Femur (tissue), 1 donor: ENCODE data around the gene CHAMP1.
"Not testable (repeated sequence)": the region's sequence is repeated elsewhere in the genome, so short reads cannot be mapped to it uniquely, and the experiment has no call there.

Source experiments
- DNase-seq: peaks from one replicate; pipeline ENCODE4 v3.0.0-alpha.2; 2017

Gene CHAMP1

DNA sequence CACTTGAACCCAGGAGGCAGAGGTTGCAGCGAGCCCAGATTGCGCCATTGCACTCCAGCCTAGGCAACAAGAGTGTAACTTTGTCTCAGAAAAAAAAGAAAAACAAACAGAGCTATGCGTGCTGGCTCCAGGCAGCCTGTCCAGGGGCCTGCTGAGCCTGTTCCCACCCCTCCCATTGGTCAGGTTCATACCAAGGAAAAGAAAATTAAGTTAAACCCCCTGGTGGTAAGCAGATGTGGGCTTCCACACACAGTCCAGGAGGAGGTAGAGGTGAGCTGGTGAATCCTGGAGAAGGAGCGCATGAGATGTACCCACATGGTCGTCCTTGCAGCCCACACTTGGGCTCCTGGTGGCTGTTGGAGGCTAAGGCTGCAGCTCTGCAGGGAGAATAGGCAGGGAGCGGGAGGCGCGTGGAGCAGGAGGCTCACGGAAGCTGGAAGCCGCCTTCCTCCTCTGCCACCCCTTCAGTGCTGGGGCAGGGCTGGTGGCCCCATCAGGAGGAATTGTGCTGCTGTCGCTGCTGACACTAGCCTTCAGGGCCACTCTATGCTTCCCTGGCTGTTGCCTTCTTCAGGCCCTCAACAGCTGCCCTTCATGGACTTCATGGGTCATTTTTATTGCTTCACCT is 10.5 kb upstream of the CHAMP1 start:
- DNase-seq = no peak

DNA sequence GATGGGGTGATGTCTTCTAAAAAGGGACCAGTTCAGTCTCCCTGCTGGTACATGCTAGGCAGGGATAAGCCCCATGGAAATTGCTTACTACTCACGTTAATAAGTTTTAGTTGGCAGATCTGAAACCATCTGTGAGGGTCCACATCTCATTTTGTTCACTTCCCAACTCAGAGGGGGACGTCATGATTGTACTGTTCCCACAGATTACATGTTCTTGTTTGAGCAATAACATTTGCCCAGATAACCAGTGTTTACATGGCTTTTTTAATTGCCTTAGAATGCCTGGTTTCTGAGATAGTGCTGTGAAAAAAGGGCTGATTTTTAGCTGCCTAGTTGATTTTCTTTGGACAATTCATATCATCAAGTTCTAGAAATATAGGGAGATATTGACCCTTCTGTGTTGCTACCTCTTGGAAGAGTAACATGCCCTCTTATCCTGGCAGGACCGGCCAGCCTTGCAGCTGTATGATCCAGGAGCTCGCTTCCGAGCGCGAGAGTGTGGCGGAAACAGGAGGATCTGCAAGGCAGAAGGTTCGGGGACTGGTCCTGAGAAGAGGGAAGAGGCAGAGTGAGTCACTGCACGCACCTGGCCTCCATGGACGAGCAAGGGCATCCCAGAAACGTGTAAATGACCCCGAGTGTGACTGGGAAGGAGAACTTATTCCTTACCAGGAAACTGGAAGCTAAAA is 9.8 kb upstream of the CHAMP1 start:
- DNase-seq = no peak

DNA sequence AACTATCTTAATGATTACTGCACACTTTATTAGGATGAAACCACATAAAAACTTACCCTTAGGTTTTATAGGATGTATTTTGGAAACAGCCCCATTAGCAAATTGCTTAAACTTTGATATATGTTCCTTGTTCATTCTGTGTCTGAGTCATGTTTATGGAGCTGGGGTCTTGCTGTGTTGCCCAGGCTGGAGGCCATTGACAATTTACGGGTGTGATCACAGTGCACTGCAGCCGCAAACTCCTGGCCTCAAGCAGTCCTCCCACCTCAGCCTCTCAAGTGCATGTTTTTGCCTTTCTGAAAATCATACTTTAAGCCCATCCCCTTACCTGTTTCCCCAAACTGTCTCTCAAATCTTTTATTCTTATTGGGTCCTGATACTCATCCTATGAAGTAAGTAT is 5.2 kb upstream of the CHAMP1 start:
- DNase-seq = no peak

DNA sequence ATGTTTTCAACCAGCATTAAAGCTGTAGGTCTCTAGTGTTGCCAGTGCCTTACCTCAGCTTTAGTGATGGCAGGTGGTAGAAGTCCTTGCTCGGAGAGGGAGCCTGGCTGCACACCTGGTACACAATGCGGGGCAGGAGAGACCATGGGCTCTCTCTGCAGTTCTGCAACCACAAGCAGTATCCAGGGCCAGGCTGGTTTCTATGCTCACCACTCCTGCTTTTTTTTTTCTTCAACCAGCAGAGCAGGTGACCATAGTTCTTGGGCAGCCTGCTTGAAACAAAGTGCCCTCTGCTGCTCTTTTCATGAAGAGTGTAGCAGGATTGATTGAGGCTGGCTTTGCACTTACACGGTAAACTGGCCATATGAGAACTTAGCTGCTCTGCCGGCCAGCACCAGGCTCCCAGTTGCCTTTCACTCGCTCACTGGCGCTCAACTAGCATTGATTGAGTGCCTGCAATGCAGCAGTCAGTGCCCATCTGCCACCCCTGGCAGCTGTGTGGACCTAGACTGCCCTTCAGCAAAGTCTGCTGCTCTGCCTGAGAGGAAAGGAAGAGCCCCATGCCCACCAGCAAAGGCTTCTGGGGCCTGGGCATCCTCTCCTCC is 4.4 kb upstream of the CHAMP1 start:
- DNase-seq = no peak

DNA sequence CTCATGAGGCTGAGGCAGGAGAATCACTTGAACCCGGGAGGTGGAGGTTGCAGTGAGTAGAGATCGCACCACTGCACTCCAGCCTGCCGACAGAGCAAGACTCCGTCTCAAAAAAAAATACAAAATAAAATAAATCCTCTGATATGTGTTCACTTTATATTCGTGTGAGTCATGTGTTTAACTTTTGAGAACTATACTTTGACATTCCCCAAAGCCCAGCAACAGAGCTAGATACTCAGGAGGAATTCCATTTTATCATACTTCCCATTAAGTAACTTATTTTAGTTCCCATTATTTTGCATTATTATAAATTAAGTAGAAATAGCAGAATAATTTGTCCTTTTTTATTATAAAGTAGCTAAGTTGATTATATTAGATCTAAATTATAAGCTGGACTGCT is 3.3 kb upstream of the CHAMP1 start:
- no peak for DNase-seq

DNA sequence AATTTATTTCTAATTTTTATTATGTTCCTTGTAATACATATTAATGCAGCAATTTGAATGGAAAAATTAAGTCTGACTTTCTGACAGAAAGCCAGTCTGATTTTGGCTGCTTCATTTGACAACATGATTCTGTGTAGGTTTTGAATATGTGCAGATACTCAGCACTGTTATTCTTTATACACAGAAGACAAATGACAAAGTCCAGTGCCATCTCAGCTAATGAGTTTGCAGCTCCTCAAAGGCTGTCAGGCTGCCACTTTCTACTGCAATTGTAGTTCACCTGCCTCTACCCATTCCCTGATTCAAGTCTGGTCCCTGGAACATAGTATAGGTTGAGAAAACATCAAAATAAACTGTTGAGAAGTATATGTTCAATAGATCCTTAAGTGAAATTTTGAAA is 2.9 kb upstream of the CHAMP1 start:
- DNase-seq = no peak

DNA sequence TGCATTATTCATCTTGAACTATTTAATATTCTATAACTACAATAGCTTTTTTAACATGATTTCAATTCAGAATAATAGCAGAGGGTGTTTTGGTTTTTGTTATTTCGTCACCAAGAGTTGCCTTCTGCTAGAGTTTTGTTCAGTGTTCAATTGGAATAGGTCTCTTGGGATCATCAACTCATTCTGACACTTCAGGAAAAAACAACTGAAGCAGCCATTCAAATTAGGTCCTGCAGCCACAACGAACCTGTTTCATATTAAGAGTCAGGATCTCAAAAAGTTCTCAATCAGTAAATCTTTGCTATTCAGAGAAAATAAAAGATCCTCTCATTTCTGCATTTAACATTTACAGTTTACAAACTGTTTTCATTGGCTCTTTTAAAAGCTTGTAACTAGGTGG is 2.4 kb upstream of the CHAMP1 start:
- no peak for DNase-seq

DNA sequence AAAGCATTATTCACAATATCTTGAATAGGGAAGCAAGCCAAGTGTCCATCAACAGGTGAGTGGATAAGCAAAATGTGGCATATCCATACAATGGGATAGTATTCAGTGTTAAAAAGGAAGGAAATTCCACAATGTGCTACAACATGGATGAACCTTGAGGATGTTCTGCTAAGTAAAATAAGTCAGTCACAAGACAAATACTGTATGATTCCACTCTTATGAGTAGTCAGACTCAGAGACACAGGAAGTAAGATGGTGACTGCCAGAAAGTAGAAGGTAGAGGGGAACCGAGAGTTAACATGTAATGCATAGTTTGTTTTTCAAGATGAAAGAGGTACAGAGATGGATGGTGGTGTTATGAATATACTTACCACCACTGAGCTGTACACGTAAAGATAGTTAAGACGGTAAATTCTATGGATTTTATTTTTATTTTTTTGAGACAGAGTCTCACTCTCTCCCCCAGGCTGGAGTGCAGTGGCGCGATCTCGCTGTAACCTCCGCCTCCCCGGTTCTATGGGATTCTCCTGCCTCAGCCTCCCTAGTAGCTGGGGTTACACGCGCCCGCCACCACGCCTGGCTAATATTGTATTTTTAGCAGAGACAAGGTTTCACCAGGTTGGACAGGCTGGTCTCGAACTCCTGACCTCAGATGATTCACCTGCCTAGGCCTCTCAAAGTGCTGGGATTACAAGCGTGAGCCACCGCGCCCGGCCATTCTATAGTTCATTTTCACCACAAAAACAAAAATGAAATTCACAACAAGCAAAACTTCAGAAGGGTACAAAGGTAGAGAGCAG is 1.0 kb upstream of the CHAMP1 start:
- DNase-seq = no peak

DNA sequence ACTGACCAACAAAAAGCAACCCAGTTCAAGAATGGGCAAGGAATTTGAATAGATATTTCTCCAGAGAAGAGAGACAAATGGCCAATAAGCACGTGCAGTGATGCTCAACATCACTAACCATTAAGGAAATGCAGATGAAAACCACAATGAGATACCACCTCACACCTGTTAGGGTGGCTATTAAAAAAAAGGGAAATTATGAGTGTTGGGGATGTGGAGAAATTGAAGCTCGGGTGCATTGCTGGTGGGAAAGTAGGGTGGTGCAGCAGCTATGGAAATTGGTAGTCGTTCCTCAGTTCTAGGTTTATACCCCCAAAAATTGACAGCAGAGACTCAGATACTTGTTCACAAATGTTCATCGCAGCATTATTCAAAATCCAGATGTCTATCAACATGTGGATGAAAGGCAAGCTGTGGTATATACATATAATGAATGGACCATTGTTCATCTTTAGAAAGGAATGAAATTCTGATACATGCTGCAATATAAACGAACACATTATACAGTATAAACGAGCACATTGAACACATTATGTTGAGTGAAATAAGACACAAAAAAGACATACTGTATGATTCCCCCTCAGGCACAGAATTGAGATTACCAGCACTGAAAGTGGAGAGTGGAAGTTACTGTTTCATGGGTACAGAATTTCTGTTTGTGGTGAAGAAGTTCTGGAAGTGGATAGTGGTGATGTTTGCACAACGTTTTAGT is 927 bp downstream of the CHAMP1 start:
- DNase-seq = no peak

DNA sequence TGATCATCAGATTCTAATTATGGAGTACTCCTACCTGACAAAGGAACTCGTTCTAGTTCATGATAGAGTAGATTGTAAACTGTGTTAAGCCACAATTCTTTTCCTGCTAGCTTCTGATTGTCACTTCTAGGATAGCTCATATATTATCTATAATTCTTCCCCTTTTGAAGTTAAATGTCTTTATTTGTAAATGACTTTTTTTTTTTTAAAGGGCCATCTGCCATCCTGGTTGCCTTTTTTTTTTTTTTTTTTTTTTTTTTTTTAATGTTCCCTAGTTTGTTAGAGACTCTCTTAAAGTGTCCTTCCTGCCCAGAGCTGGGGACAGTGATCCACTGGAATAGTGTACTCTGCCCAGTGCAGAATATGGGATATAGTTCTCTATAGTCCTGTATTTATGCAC is 4.3 kb downstream of the CHAMP1 start:
- no peak for DNase-seq

DNA sequence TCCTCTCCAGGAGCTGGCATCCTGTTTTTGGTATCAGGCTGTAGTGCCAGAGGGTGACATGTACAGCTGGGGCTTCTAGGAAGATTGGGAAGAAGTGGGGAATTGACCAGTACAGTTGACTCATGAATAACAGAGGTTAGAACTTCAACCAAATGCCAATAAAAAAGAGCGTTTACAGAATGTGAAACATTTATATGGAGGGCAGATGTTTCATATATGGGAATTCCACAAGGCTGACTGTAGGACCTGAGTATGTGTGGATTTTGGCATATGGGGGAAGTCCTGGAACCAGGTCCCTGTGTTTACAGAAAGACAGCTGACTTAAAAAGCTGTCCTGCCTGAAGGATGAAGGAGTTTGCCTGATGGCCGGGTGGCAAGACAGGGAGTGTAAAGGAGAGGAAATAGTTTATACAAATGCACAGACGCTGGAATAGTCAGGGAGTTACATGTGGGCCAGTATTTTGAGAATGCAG is 5.2 kb downstream of the CHAMP1 start:
- DNase-seq = no peak

DNA sequence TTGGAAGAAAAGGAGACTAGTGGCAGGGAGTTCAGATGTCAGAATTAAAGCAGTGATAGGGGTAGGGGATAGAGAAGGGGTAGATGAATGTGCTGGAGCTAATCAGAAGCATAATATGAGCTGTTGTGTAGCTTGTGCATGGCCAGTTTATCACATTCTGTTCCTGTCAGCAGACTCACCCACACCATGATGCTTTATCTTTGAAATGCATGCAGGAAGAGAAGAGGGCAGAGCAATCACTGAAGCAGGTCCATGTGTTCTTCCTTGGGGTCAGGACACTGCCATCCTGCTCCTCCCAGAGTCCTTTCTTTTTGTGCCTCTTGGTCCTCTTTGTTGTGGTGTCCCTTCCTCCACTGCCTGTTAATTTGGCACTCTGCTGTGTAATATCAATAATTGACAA is 5.8 kb downstream of the CHAMP1 start:
- DNase-seq = no peak

DNA sequence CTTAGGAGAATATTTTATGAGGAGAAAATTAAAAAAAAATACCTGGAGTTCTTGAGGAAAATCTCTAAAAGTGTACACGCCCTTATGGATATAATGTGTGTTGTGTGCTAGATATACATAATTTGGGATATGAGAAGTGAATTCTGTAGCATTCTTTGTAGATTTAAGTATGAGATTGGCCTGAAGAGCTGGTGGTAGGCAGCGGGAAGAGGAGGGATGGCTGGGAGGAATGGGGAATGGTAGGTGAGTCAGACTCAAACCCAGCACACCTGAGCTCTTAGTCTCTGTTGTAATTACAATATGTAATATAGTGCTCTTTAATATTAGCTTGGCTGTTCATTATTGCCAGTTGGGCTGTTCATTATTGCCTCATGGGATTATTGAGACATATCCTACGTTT is 7.0 kb downstream of the CHAMP1 start:
- no peak for DNase-seq

DNA sequence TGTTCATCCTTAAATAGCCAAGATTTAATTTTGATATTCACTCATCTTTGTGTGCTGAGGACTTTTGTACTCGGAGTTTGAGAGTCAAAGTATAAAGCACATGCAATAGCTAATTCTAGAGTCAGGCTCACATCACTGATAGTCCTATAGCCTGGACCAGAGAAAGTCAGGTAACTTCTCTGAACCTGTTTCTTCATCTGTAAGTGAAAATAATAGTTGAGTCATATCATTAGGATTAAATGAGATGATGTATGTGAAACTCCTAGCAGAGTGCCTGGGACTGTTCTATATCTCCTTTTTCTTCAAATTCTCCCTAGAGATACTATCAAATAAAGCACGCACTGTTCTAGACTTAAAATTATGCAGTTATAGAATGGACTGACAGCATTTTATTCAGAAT is 9.0 kb downstream of the CHAMP1 start:
- no peak for DNase-seq

DNA sequence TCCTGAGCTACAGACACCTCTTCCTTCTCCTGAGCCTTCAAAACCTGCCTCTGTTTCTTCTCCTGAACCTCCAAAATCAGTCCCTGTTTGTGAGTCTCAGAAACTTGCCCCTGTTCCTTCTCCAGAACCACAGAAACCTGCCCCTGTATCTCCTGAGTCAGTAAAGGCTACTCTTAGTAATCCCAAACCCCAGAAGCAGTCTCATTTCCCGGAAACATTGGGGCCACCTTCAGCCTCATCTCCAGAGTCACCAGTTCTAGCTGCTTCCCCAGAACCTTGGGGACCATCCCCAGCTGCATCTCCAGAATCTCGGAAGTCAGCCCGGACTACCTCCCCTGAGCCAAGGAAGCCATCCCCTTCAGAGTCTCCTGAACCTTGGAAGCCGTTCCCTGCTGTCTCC is 10.0 kb downstream of the CHAMP1 start:
- DNase-seq = no peak

DNA sequence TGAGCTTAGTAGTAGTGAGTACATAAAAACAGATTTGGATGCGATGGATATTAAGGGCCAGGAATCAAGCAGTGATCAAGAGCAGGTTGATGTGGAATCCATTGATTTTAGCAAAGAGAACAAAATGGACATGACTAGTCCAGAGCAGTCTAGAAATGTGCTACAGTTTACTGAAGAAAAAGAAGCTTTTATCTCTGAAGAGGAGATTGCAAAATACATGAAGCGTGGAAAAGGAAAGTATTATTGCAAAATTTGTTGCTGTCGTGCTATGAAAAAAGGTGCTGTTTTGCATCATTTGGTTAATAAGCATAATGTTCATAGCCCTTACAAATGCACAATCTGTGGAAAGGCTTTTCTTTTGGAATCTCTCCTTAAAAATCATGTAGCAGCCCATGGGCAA is 11.4 kb downstream of the CHAMP1 start:
- DNase-seq = no peak

DNA sequence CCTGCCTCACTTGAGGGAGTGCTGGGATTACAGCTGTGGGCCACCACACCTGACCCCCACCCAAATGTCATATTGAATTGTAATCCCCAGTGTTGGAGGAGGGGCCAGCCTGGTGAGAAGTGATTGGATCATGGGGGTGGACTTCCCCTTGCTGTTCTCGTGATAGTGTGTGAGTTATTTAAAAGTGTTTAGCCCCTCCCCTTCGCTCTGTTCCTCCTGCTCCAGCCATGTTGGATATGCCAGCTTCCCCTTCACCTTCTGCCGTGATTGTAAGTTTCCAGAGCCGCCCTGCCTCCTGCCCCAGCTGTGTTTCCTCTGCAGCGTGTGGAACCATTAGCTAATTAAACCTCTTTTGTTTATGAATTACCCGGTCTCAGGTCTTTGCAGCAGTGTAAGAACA is 13.7 kb downstream of the CHAMP1 start:
- DNase-seq = no peak

DNA sequence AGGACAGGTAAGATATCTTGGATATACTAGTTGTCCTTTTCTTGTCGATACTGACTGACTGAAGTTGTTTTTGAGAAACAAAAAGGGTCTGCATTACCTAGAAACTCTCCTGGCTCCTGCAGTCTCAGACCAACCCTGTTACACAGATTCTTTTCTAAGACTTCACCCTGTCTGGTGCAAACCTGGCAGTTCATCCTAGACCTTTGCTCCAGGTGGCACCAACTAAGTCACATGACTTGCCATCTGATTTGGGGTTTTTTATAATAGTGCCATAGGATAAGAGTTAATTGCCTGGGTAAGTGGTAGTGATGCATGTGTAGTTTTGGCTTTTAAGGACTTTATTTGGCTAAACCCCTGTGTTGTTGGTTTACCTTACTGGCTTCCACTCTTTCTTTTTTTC is 14.3 kb downstream of the CHAMP1 start:
- DNase-seq = no peak

DNA sequence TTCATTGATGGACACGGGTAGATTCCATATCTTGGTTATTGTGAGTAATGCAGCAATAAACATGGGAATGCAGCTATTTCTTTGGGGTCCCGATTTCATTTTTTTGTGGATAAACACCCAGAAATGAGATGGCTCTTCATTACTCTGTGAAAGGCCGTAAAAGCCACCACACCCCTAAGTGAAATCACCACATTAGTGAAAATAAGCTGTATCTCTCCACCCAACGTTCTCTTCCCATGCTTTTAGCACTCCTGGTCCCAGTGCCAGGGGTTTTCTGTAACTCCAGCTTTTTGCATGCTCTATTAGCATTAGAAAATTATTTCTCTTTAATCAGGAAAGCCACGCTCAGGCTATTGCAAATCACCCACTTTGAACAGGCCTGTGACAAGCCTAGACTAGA is 15.8 kb downstream of the CHAMP1 start:
- DNase-seq = no peak

DNA sequence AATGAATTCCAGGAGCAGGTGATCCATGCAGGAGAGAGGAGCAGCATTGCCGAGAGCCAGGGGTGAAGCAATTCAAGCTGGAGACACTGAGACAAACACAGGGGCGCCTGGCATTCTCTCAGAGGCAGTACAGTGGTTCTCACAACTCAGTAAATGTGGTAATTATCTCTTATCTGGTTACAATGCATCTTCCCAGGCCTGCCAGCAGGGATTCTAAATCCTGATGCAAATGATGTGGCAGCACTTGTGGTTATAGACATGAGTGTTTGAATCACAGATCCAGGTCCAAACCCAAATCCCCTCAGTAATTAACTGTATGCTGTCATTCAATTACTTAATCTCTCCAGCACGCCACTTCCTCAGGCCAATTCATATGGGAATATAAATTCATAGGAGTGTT is 19.6 kb downstream of the CHAMP1 start:
- not testable (repeated sequence) for DNase-seq

DNA sequence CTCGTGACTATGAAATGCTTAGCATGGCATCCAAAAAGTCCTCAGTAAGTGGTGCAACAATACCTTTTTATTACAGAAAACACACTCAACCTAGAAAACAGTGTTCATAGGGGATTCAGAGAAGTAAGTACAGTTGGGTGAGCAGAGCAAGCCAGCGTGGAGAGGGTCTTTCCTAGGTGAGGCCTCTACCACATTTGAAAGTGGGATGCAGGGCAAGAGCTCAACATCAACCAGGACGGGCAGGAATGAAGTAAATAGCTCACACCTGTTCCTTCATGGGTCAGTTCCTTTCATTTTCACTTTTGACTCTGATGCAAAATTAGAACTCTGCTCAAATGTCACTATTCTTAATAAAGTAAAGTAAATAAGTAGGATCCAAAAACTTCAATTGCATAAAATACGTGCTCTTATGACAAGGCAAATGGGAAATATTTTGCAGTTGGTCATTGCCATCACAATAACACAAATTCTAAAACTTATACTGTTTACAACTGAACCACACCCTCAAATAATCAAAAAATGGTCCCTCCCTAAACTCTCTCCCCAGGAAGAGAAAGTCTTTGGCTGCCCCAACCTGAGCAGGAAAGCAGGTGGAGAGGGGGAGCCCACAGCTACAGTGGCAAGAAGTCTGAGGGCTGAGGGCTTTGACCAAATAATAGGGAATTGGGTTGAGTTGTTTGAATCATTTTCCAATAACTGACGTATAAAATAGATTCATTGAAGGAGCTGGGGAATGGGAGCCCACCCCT is 20.2 kb downstream of the CHAMP1 start:
- no peak for DNase-seq

DNA sequence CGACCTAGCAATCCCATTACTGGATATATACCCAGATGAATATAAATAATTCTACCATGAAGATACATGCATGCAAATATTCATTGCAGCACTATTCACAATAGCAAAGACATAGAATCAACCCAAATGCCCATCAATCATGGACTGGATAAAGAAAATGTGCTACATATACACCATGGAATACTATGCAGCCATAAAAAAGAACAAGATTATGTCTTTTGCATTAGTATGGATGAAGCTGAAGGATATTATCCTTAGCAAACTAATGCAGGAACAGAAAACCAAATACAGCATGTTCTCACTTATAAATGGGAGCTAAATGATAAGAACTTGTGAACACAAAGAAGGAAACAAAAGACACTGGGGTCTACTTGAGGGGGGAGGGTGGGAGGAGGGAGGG is 22.2 kb downstream of the CHAMP1 start:
- DNase-seq = not testable (repeated sequence)
